HG03342 (cell line): ENCODE results near the gene PAWR.
"Not testable (repeated sequence)": the region's sequence is repeated elsewhere in the genome, so short reads cannot be mapped to it uniquely, and the experiment has no call there.

ENCODE experiments used
- ATAC-seq: cut with Tn5 transposase; IDR thresholded peaks from one replicate; pipeline ENCODE4 v1.9.1; 2021; ENCODE audit warnings: mild to moderate bottlenecking, moderate library complexity; ENCODE audit not compliant: unreplicated experiment

The PAWR gene

GRCh38 chr12:79553863-79554574 lies 136.7 kb downstream of the PAWR start:
- no peak for ATAC-seq

- no peak for ATAC-seq
Measured at GRCh38 chr12:79552192-79552591, 138.6 kb downstream of the PAWR start.

- no peak for ATAC-seq
Measured at GRCh38 chr12:79549531-79550271, 141.1 kb downstream of the PAWR start.

GRCh38 chr12:79548610-79548924 lies 142.2 kb downstream of the PAWR start:
- ATAC-seq = no peak

- peak; percentile 84 for ATAC-seq
Measured at GRCh38 chr12:79547735-79548609, 142.8 kb downstream of the PAWR start.

- no peak for ATAC-seq
Measured at GRCh38 chr12:79547044-79547734, 143.6 kb downstream of the PAWR start.

GRCh38 chr12:79546466-79547043 lies 144.2 kb downstream of the PAWR start:
- no peak for ATAC-seq

- ATAC-seq = not testable (repeated sequence)
Measured at GRCh38 chr12:79544439-79544838, 146.3 kb downstream of the PAWR start.

- no peak for ATAC-seq
Measured at GRCh38 chr12:79537675-79538074, 153.1 kb downstream of the PAWR start.

- ATAC-seq = no peak
Measured at GRCh38 chr12:79535751-79536150, 155.0 kb downstream of the PAWR start.
